Liver (tissue), 3 donors: Measurements from ENCODE around the gene TEC.

Experiments
- CTCF ChIP-seq: fragments of 150-350 bp; IDR thresholded peaks from 2 replicates; pipeline ENCODE4 v1.5.1; 2017; ENCODE audit warnings: improper control_type of control experiment, low read depth, low read length; ENCODE audit not compliant: missing input control
- GABPA ChIP-seq, 2 donors: IDR thresholded peaks in 1 of 2; conservative IDR thresholded peaks in 1 of 2; 2 replicates each; pipeline ENCODE4 v1.6.1; 2016; ENCODE audit warnings: antibody characterized with exemption in 2 of 2, mild to moderate bottlenecking in 1 of 2, moderate library complexity in 1 of 2
- donor health status: healthy.
- donor health status: healthy.

GRCh38 chr4:48134081-48134480 lies 135.6 kb downstream of the TEC start, which contains the start of gene TXK:
- TF ChIP-seq CTCF (no peak), GABPA (IDR thresholded peaks at IDR 0.05 in 1 of 2, conservative IDR thresholded peaks at IDR 0.05 in 1 of 2) (no peak)
